Loucy (cell line): ENCODE results near the gene NAXD.

Experiments
- CTCF ChIP-seq: fragments of 200-600 bp; sonication (generic); conservative IDR thresholded peaks from 2 replicates; pipeline ENCODE4 v1.5.1; 2014; ENCODE audit warnings: mild to moderate bottlenecking, antibody characterized with exemption, low read length
- EZH2phosphoT487 ChIP-seq: fragments of 200-600 bp; IDR thresholded peaks from 2 replicates; pipeline ENCODE4 v1.6.1; 2018; ENCODE audit warnings: antibody characterized with exemption, mild to moderate bottlenecking, moderate library complexity, borderline replicate concordance

- TF ChIP-seq CTCF, result no peak
- TF ChIP-seq EZH2phosphoT487, result no peak
These were observed 5.3 kb downstream of the NAXD start for GRCh38 chr13:110620596-110620995.
